ENCODE measurements around the gene NFX1.
"Not testable (repeated sequence)": the region's sequence is repeated elsewhere in the genome, so short reads cannot be mapped to it uniquely, and the experiment has no call there.

The NFX1 gene

DNA sequence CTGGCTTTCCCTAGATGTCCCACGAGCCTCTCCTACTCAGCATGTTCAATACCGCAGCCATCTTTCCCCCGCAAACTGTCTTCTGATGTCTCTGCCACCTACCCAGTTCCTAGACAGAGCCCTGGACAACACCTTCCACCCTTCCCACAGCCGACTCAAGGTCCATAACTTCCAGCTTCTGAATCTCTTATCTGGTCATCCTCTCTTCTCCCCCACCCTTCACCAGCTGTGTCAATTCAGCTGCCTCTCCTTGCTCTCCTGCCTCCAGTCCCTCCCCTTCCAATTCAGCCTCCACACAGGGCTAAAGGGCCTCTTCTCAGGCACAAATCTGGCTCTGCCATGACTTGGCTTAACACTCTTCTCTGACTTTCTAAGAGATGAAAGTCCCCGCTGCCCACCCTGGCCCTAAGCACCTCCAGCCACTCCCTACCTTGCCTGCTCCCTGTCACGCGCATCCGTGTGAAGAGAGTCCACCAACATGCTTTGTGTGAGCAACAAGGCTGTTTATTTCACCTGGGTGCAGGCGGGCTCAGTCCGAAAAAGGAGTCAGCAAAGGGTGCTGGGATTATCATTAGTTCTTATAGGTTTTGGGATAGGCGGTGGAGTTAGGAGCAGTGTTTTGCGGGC, 86.9 kb downstream of the NFX1 start:
- Histone ChIP-seq H3K27ac (no peak overlapping the region), H3K36me3 (peaks cover 22% of the 10 kb centered on the region), H3K9me3 (no peaks in the 10 kb centered on the region), H3K27me3 (no peaks in the 10 kb centered on the region), H3K4me3 (ENCODE audit: low read depth in 1 of 2, low read length in 1 of 2) (no peak overlapping the region), H3K4me1 (ENCODE audit: control insufficient read depth in 1 of 2, insufficient read depth in 1 of 2, low read depth in 1 of 2, low read length in 1 of 2) (peaks cover 6 to 11% of the 10 kb centered on the region in 2 experiments)
- TF ChIP-seq, protein P1, sequence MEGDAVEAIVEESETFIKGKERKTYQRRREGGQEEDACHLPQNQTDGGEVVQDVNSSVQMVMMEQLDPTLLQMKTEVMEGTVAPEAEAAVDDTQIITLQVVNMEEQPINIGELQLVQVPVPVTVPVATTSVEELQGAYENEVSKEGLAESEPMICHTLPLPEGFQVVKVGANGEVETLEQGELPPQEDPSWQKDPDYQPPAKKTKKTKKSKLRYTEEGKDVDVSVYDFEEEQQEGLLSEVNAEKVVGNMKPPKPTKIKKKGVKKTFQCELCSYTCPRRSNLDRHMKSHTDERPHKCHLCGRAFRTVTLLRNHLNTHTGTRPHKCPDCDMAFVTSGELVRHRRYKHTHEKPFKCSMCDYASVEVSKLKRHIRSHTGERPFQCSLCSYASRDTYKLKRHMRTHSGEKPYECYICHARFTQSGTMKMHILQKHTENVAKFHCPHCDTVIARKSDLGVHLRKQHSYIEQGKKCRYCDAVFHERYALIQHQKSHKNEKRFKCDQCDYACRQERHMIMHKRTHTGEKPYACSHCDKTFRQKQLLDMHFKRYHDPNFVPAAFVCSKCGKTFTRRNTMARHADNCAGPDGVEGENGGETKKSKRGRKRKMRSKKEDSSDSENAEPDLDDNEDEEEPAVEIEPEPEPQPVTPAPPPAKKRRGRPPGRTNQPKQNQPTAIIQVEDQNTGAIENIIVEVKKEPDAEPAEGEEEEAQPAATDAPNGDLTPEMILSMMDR (IDR thresholded peaks at IDR 0.05): no peak

DNA sequence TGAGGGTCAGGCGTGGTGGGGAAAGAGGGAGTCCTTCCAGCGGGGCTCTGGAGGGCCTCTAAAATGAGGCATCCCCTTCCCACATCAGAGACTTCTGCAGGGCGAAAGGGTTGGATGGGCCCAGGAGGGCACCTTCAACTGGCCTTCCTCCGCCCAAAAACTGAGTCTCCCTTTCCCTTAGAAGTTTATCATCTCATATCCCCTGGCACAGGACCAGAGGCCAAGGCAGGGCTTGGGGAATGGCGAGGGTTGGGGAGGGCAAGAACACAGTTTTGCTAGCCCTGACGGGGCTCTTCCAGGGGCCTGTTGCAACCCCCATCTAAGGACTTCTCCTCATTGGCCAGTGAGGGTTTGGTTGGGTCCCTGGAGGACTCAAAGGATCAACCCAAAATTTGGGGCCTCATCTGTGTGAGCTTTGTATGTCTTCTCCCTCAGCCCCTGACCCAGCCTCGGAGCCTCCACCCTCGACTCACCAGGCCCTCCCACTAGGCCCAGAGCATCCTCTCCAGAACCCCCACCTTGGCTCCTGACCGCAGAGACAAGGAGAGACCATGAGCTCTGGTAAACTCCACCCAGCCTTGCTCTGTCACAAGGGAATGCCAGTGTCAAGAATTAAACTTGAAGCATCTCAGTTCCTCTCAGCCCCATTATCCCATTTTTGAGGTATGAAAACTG, 87.9 kb downstream of the NFX1 start:
- TF ChIP-seq, protein P1 (IDR thresholded peaks at IDR 0.05): no peak
- peaks cover 11% of the 10 kb centered on the region for H3K36me3 ChIP-seq
- H3K4me1 ChIP-seq (ENCODE audit: control insufficient read depth in 1 of 2, insufficient read depth in 1 of 2, low read depth in 1 of 2, low read length in 1 of 2): peaks cover 6 to 11% of the 10 kb centered on the region in 2 experiments
- H3K9me3 ChIP-seq: no peaks in the 10 kb centered on the region
- no peaks in the 10 kb centered on the region for H3K27me3 ChIP-seq
- H3K4me3 ChIP-seq (ENCODE audit: low read depth in 1 of 2, low read length in 1 of 2): no peak overlapping the region
- no peak overlapping the region for H3K27ac ChIP-seq

DNA sequence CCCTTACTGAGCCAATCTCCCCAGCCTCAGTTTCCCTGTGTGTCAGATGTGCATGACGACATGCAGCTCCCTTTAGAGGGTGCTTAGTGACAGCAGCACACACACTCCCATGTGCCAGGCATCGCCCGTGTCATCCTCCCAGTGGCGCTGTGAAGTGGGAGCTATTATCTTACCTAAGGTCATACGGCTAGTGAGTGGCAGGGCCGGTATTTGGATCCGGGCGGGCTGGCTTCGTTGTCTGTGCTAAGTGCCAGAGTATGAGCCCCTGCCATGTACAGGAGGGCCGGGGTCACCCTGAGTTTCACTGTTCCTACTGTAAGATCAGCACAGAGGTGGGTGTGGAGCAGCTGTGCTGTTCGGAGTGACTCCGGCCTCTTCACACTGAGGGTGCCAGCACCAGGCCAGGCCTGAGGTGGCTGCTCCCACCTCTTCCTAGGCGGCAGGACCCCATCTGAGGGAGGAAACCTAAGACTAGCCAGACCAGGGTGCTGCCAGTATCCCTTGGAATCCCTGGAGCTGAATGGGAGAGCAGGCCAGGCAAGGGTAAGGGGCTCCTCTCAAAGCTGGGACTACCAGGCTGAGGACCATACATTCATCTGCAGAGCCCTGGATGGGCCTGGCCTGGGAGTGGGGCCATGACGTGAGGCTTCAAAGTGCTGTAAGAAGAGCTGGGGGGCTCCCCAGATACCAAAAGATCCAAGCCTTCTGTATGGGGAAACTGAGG, 89.5 kb downstream of the NFX1 start:
- Histone ChIP-seq H3K27me3 (no peaks in the 10 kb centered on the region), H3K27ac (no peak overlapping the region), H3K36me3 (no peaks in the 10 kb centered on the region), H3K4me1 (ENCODE audit: control insufficient read depth in 1 of 2, insufficient read depth in 1 of 2, low read depth in 1 of 2, low read length in 1 of 2) (peaks cover 6 to 10% of the 10 kb centered on the region in 2 experiments), H3K9me3 (no peaks in the 10 kb centered on the region), H3K4me3 (ENCODE audit: low read depth in 1 of 2, low read length in 1 of 2) (no peak overlapping the region)
- TF ChIP-seq, protein P1 (IDR thresholded peaks at IDR 0.05): no peak

DNA sequence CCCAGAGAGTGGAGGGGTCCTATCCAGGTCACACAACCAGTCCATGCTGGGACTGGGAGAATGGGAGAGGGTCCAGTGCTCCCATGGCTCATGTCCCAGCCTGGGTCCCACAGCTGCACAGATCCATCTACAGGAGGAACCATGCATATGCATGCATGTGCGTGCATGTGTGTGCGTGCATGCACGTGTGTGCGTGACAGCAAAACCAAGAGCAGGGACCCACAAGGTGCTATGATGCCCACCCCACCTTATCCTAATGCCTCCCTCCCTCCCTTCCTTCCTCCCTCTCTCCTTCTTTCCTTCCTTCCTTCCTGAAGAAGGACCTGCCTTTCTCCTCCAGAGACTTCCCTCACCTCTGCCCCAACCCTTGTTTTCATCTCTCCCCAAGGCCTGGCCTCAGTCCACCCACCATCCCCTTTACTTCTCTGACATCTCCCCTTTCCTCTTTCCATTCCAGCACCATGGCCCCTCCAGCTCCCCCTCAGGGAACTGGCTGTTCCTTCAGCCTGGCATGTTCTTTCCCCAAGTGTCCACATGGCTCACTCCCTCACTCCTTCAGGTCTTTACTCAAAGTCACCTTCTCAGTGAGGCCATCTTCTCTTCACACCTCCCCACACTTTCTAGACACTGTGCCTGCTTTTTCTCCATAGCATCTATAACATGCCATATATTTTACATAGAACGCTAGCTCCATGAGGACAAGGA, 90.2 kb downstream of the NFX1 start:
- TF ChIP-seq, protein P1 (IDR thresholded peaks at IDR 0.05): no peak
- no peaks in the 10 kb centered on the region for H3K36me3 ChIP-seq
- no peak overlapping the region for H3K27ac ChIP-seq
- H3K4me3 ChIP-seq (ENCODE audit: low read depth in 1 of 2, low read length in 1 of 2): no peak overlapping the region
- no peaks in the 10 kb centered on the region for H3K27me3 ChIP-seq
- no peaks in the 10 kb centered on the region for H3K9me3 ChIP-seq
- H3K4me1 ChIP-seq (ENCODE audit: control insufficient read depth in 1 of 2, insufficient read depth in 1 of 2, low read depth in 1 of 2, low read length in 1 of 2): peaks cover 0 to 3% of the 10 kb centered on the region in 2 experiments

DNA sequence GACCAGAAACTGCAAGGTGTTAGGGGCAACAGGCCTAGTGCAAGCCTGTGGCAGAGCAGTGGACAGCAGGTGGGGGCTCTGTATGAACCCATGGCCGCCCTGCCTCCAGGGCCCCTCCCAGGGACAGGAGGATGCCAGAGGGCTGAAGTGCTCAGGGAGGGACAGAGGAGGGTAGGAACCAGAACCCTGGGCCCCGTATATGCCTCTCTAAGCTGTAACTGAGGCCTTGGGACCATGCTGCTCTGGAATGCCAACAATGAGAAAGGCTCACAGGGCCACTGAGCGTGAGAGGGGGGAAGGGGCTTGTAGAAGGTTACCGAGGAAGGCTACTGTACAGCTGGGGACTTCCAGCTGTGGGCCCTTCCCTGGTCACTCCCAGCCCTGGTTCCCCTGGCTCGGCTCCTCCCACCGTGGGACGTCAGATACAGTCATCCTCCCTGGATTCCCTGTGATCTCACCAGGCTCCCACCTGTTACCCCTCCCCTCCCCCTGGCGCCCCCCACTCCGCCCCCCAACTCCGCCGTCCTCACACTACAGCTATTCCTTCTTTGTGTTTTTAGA, 91.0 kb downstream of the NFX1 start:
- H3K9me3 ChIP-seq: no peaks in the 10 kb centered on the region
- H3K36me3 ChIP-seq: no peaks in the 10 kb centered on the region
- TF ChIP-seq, protein P1 (IDR thresholded peaks at IDR 0.05): no peak
- H3K27me3 ChIP-seq: no peaks in the 10 kb centered on the region
- H3K4me1 ChIP-seq (ENCODE audit: control insufficient read depth in 1 of 2, insufficient read depth in 1 of 2, low read depth in 1 of 2, low read length in 1 of 2): peaks cover 0 to under 1% of the 10 kb centered on the region in 2 experiments
- no peak overlapping the region for H3K4me3 ChIP-seq (ENCODE audit: low read depth in 1 of 2, low read length in 1 of 2)
- H3K27ac ChIP-seq: no peak overlapping the region

DNA sequence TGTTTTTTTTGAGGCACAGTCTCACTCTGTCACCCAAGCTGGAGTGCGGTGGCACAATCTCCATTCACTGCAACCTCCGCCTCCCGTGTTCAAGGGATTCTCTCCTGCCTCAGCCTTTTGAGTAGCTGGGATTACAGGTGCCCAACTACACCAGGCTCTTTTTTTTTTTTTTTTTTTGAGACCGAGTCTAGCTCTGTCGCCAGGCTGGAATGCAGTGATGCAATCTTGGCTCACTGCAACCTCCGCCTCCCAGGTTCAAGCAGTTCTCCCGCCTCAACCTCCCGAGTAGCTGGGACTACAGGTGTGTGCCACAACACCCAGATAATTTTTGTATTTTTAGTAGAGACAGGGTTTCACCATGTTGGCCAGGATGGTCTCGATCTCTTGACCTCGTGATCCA, 92.1 kb downstream of the NFX1 start:
- not testable (repeated sequence) for H3K27ac ChIP-seq; H3K36me3 ChIP-seq; H3K4me3 ChIP-seq (ENCODE audit: low read depth in 1 of 2, low read length in 1 of 2); H3K27me3 ChIP-seq; H3K9me3 ChIP-seq; H3K4me1 ChIP-seq (ENCODE audit: control insufficient read depth in 1 of 2, insufficient read depth in 1 of 2, low read depth in 1 of 2, low read length in 1 of 2)

DNA sequence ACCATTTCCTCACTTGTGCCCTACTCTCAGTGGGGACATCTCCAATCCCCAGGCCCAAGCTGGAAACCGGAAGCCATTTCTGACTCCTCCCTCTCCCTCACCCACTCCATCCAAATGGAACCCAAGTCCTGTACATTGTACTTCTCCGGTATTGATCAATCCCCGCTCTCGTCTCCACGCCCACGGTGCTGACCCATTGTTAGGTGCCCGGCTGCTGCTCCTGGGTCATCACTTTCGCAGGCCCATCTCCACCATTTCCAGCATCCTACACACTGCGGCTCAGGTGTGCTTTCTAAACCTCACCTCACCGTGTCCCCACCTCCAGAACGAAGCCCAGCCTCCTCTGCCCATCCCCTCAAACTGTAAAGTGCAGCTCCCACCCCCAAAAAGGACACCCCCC, 93.1 kb downstream of the NFX1 start:
- H3K4me1 ChIP-seq (ENCODE audit: control insufficient read depth in 1 of 2, insufficient read depth in 1 of 2, low read depth in 1 of 2, low read length in 1 of 2); H3K36me3 ChIP-seq; H3K27ac ChIP-seq; H3K9me3 ChIP-seq; H3K27me3 ChIP-seq; H3K4me3 ChIP-seq (ENCODE audit: low read depth in 1 of 2, low read length in 1 of 2): not testable (repeated sequence)

DNA sequence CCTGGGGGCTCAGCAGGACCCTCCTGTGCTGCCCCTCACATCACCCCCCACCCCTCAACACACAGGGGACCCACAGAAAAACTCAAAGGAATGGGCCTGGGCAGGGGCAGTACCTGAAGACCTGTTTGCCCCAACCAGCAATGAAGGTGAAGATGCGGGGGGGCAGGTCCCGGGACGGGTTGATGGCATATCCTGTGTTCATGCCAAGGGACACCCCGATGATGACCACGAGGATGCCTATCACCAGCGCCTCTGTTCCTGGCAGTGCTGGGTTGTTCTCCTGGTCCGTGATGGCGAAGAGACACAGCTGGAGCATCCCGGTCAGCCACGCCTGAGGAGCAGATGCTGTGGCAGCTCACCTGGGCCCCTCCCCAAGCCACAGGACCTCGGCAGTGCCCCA, 95.2 kb downstream of the NFX1 start:
- not testable (repeated sequence) for H3K27me3 ChIP-seq; H3K9me3 ChIP-seq; H3K4me3 ChIP-seq (ENCODE audit: low read depth in 1 of 2, low read length in 1 of 2); H3K36me3 ChIP-seq; H3K4me1 ChIP-seq (ENCODE audit: control insufficient read depth in 1 of 2, insufficient read depth in 1 of 2, low read depth in 1 of 2, low read length in 1 of 2); H3K27ac ChIP-seq
